Hypothalamus (tissue), 51 donors: ENCODE data around the gene ZNF500.

Source experiments
- DNase-seq, 51 donors: peaks; one replicate each; lab custom pipeline; 2025; lab: John Stamatoyannopoulos, UW

The ZNF500 gene

GRCh38 chr16:4766875-4767628 is at the start of gene ZNF500:
ZNF500 (minus strand) TSS chr16:4767162; CDS start chr16:4765978, 1,184 bp downstream.
- peak; percentile 51 to 99 (median 95) for DNase-seq

DNA sequence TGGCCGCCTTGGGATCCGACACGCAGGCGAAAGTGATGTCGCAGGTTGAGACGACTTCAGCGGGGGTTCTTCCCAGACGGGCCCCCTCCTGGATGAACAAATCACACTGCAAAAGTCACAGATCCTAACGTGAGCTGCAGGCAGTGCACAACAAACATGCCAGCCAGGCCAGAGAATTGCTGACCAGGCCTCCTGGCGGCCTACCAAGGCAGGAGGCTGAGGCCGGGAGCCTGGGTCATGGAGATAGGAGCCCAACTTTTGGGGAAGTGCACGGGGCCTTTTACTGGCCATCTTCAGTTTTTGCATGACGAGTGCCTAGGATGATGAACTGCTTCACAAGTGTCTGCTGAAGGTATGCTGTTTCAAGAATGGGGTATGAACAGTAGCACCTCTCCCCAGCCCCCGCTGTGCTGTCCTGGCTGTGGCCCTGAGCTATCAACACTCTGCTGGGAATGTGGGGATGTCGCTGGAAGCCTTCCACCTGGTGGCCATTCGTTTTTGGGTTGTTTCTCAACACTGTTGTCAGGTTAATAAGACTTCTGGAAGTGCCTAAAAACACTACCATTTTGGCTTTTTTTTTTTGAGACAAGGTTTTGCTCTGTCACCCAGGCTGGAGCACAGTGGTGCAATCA is 47.7 kb upstream of the ZNF500 start:
- DNase-seq = no peak

DNA sequence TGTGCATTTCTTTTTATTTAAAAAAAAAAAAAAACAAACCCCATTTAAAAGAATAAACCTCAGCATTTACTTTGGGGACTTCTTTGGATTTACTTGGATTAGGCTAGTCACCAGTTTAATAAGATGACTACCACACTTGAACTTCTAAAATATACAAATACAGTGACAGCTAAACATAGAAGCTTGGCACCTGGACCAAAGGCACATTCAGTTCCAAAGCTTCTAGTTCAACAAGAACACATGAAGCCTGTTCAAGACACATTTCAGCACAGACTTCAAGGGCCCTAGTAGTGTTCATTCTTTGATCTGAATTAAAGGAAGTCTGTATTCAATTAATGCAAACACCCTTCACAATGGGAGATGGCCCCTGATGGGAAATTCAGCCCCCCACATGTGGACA is 47.1 kb upstream of the ZNF500 start:
- DNase-seq = no peak

DNA sequence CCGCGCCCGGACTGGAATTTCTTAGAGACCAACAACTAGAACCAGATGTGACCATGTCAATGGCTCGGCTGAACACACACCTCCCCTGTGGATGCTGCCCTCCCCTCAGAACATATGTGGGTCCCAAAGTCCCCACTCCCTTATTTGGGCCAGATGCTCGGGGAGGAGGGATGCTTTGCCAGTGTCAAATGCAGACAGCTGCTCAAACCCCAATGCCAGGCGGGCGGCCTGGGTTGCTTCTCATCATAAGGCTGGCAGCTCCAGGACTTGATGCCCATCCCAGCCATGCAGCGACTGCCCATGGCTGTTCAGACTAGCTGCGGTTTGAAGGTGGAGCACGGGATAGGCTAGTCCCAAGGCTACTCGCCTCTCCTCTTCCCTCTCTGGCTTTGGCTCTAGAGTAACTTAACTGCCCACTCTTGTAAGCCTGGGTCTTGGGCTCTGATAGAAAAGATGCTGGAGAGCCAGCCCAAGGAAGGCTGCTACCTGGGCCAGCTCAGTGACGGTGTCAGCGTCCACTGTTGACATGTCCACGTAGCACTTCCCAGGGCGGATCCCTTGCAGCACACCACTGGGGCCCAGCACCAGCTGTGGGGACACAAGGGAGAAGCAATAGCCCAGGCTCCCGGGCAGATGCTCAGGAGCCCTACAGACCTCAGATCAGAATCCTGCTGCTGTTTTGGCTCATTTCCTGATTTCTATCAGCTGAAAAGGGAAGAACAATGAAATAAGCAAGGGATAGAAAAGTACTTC is 46.5 kb upstream of the ZNF500 start:
- DNase-seq = no peak

DNA sequence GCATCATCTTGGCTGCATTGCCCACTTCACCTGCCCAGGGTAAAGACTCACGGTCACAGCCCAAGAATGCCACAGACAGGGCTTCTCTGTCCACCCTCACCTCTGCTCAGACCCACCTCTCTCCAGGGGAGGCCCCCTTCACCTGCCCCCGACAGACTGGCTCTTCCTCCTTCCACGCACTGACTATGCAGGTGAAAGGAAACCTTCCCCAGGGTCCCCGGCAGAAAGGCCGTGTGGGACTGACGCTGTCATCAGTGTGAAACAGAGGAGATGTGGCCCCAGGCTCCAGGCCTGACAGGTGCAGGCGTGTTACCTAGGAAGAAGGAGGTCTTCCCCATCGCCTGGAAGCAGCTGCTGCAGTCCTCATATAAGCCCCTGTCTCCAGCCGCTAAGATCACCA is 44.8 kb upstream of the ZNF500 start:
- DNase-seq = no peak

- DNase-seq = no peak
These were observed 44.3 kb upstream of the ZNF500 start for GRCh38 chr16:4811242-4811641.

DNA sequence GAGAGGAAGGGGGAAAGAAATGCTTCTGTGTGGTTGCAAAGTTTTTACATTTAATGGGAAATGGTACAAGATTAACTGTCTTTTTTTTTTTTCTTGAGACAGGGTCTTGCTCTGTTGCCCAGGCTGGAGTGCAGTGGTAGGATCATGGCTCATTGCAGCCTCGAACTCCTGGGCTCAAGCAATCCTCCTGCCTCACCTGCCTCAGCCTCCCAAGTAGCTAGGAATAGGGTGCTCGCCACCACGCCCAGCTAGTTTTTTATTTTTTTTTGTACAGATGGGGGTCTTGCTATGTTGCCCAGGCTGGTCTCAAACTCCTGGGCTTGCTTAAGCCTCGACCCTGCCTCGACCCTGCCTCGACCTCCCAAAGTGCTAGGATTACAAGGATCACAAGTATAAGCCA is 39.3 kb upstream of the ZNF500 start:
- DNase-seq = no peak

DNA sequence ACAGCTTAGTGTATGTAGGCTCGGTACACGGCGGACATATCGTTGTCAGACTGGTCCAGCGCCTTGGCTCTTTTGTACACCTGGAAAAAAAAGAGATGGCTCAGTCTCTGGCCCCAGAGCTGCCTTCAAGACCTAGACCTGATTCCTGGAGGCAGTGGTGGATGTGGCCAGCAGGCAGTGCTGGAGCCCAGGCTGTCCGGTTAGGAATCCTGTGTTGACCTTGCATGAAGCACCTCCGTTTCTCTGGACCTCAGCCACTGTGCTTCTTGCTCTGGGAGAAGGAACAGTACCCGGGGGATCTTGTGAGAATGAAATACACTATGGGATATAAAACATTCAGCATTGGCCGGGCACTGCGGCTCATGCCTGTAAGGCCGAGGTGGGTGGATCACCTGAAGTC is 38.3 kb upstream of the ZNF500 start:
- no peak for DNase-seq

GRCh38 chr16:4803898-4804762 is 37.2 kb upstream of the ZNF500 start:
- no peak for DNase-seq

GRCh38 chr16:4803401-4803844 is 36.5 kb upstream of the ZNF500 start:
- DNase-seq = no peak

DNA sequence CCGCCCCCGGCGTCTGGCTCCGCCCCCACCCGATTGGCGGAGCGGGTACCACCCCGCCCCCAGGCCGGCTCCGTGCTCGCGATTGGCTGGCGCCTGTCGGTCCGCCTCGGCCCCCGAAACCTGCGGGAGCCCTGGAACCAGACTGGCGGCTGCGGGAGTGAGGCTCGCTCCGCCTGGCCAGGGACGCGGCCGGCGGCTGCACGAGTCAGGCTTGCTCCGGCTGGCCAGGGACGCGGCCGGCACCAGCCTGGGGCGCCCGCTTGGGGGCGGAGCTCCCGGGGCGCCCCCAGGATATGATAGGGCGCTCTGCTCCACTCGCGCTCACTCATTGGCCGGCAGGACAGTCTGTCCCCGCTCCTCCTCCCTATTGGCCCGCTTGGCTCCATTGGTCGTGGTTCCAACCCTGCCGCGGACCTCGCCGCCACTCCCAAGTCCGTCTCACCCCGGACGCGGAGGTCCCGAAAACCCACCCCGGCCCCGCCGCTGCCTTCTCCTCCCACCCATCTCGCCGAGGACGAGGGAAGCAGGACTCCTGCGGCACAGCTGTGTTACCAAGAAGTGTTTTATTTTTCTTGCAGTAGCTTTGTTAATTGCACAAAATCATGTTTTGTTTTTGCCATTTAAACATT is 35.8 kb upstream of the ZNF500 start:
- peak; percentile 71 to 99 (median 95) for DNase-seq

DNA sequence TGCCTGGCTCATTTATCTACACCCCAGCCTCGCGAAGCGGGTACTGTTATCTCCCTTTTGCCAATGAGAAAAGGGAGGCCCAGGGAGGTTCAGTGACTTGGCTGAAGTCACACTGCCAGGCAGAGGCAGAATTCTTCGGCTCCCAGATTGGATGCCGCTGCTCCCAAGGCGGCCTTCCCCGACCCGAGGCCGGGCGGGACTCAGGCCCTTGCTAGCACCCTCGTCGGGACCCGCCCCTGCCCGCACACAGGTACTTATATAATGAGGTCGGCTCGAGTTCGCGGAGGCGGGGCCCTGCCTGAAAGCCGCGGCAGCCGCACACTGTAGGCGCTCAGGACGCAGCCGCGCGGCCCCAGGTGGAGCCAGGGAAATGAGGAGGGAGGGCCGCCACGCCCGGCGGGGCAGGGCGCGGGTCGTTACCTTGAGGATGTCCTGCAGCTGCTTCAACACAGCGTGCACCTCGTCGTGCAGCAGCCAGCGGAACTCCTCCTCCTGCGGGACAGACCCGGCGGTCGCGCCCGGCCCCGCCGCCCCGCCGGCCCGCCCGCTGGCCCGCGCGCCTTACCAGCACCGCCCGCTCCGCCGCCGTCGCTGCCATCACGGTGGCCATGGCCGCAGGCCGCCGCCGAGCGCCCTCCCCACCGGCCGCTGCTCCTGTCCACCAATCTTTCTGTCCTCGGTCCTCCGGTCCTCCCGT is 35.1 kb upstream of the ZNF500 start, which contains the start of gene ROGDI:
TSS of gene ROGDI (minus strand) at position 672 of the 697 bp plus-strand sequence. CDS start at position 610, 62 bp downstream.
- DNase-seq = peak in 40 of 51 donors; percentile 9 to 85 (median 53)

DNA sequence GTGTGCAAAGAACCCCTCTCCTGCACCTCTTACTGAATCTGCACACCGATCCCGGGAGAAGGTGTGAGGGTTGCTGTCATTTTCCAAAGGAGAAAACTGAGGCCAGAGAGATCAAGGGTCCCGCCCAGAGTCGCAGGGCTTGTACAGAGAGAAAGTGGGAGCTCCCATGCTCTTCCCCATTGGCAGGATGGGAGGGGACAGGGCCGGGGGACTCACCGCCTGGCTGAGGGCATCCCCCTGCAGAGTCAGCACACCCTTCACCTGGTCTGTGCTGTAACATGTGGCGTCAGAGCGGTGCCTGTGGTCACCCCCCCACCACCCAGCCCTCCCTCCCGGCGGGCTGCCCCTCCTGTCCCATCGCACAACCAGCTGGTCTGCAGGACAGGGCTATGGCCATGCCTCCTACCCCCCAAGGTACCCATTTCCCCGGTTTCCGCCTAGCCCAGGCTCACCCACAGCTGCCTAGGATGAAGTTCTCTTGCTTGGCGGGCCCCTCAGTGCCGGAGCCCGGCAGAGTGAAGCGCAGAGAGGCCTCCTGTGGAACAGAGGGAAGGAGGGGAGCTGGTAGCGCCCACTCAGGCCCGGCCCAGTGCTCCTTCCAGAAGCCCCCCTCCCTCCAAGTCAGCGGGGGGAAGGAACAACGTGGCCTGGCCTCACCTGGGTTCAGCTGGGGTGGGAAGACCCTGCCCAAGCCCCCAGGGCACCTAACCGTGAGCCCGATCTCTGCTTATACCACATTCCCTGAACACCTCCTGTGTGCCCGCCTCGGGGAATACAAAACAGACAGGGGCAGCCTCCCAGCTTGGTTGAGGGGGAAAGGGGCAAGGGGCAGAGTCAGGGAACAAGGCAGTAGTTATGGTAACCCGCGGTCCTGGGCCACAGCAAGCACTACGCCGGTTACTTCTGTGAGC is 34.3 kb upstream of the ZNF500 start:
- peak in 9 of 51 donors; percentile 29 to 57 (median 47) for DNase-seq

DNA sequence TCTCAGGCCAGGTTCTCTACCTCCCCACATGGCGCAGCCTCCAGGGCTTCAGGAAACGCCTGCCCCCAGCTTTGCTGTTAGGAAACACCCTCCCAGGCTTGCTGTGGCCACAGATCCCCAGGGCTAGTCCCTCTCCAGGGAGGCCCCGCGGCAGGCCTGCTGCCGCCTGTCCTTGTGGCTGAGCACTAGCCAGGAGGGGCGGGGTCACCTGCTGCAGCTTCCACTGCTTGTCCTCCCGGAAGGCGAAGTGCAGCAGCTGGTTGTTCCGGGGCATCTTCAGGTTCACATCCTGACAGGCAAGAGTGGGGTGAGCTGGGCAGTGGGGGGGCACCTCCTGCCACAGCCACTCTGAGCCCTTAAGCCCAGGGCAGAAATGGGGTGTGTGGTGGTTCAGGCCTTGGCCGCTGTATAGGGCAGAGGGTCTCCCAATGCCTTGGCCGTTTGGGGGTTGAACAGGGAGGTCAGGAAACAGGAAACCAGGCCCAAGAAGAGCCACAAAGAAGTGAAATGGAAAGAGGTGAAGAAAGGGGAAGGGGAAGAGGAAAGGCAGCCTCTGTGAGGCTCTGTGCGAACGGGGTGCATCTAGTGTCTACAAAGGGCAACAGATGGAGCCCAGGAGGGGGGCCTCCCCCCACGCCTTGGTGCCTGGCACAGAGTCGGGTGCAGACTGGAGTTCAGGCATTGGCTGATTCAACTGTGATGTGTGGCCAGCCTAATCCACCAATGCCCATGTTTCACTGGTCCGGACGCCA is 33.5 kb upstream of the ZNF500 start:
- DNase-seq = peak in 45 of 51 donors; percentile 6 to 95 (median 72)

- DNase-seq = no peak
These were observed 32.4 kb upstream of the ZNF500 start for GRCh38 chr16:4799171-4799855.

DNA sequence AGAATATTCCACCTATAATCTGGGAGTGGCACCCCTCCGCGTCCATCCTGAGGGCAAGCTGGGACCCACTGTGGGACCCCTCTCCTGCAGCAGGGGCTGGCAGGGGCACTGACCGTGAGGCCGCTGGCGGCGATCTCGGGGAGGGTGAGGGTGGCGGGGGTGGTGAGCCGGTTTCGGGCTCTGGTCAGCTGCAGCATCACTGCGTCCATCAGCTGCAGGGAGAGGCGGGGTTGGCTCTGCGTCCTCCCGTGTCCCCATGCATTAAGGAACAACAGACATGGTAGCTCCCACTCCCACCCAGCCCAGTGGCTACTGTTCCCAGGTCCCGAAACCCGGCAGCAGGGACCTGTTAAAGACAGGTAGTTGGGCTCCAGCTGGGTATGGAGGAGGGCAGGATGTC is 31.5 kb upstream of the ZNF500 start:
- no peak for DNase-seq

- DNase-seq = no peak
These were observed 30.9 kb upstream of the ZNF500 start for GRCh38 chr16:4797805-4798252.
